Large intestine (tissue), 3 donors: Measurements from ENCODE around the gene ARHGAP45. TPM values are rescaled to one million over a fixed set of nuclear protein-coding genes. Genes with fewer than 3 reads are reported as not detected.
A peak's percentile ranks its signal among the peaks of the same experiment; 100 is the strongest.

Source experiments
- DNase-seq, 2 donors: peaks; one replicate each; pipeline versions ENCODE4 v3.0.0 to v3.0.0-alpha.2; 2013
- H3K27ac ChIP-seq: one replicate; pipeline ENCODE4 v1.5.1; 2013; ENCODE audit warnings: low read length
- H3K27me3 ChIP-seq: 2 replicates; pipeline ENCODE4 v1.6.1; 2013; ENCODE audit warnings: low read length; ENCODE audit not compliant: control insufficient read depth, insufficient read depth
- H3K36me3 ChIP-seq: 2 replicates; pipeline ENCODE4 v1.6.1; 2013; ENCODE audit warnings: low read length; ENCODE audit not compliant: control insufficient read depth, insufficient read depth
- H3K4me1 ChIP-seq: one replicate; pipeline ENCODE4 v1.6.1; 2013; ENCODE audit warnings: low read length; ENCODE audit not compliant: control insufficient read depth, insufficient read depth
- H3K4me3 ChIP-seq: one replicate; pipeline ENCODE4 v1.5.1; 2013; ENCODE audit warnings: low read length
- H3K9me3 ChIP-seq: one replicate; pipeline ENCODE4 v1.6.1; 2013; ENCODE audit warnings: mild to moderate bottlenecking, low read depth, low read length, moderate library complexity; ENCODE audit not compliant: control insufficient read depth
- WGBS: methylation state at CpG from one replicate; pipeline ENCODE4 v1.1.5; 2013; ENCODE audit warnings: low lambda C conversion rate; ENCODE audit not compliant: insufficient coverage; 5-methylcytosine and 5-hydroxymethylcytosine counted together
- polyA plus RNA-seq: library from polyadenylated mRNA; unstranded; fragments of 120-200 nt; gene quantifications from one replicate; pipeline ENCODE4 v1.2.1, GENCODE V29; 2013

Gene ARHGAP45
- polyA plus RNA-seq, 1 donor: 14.0 TPM

DNA sequence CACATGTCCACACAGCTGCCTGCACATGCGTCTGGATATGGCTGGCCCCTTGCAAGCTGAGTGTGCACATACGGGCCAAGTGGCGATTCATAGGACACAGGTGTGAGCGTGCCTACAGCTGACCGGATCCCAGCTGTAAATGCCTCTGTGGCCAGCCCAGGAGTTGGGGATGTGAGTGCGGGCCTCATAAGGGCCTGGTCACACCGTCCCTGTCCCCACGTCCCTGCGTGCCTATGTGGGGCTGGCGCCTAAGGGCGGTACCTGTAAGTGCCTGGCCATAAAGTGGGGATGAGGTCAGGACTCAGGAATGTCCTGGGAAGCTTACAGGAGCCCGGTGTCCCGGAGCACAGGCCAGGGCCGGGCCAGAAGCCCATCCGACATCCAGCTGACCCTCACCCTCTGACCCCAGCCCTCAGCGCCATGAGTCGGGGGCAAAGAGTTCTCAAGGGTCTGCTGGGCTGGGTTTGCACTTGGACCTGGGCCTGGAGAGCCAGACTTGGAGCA, 1.3 kb upstream of the ARHGAP45 start:
- no CpG with 5 or more reads among the region's 17 CpGs for WGBS
- Histone ChIP-seq H3K4me3 (no peak overlapping the region), H3K27me3 (peaks cover 73% of the 10 kb centered on the region), H3K4me1 (peaks cover 13% of the 10 kb centered on the region), H3K27ac (no peak overlapping the region), H3K9me3 (peaks cover 41% of the 10 kb centered on the region), H3K36me3 (no peaks in the 10 kb centered on the region)
- peak; percentile 51 to 52 for DNase-seq

DNA sequence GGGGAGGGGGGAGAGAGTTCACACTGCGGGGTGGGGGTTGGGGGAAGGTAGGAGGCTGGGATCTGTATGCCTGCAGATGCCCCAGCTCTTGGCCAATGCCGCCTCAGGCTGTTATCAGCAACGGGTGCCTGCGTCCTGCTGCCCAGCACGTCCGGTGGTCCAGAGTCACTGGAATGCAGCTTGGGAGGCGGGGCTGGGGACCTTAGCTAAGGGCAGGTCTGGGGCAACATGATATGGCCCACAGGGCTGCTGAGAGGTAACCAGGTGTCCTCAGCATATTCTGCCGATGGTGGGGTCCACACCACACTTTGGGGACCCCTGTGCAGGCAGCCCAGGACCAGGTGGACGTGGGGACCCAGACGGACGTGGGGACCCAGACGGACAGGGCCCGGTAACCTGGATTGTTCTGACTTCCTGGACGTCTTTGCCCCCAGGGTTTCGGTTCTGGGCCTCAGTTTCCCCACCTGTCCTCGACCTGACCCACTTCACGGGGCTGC, 668 bp upstream of the ARHGAP45 start:
- Histone ChIP-seq H3K4me1 (peaks cover 13% of the 10 kb centered on the region), H3K9me3 (peaks cover 41% of the 10 kb centered on the region), H3K27me3 (peaks cover 78% of the 10 kb centered on the region), H3K36me3 (no peaks in the 10 kb centered on the region), H3K27ac (no peak overlapping the region), H3K4me3 (no peak overlapping the region)
- whole genome bisulfite sequencing: no CpG with 5 or more reads among the region's 17 CpGs
- no peak for DNase-seq

DNA sequence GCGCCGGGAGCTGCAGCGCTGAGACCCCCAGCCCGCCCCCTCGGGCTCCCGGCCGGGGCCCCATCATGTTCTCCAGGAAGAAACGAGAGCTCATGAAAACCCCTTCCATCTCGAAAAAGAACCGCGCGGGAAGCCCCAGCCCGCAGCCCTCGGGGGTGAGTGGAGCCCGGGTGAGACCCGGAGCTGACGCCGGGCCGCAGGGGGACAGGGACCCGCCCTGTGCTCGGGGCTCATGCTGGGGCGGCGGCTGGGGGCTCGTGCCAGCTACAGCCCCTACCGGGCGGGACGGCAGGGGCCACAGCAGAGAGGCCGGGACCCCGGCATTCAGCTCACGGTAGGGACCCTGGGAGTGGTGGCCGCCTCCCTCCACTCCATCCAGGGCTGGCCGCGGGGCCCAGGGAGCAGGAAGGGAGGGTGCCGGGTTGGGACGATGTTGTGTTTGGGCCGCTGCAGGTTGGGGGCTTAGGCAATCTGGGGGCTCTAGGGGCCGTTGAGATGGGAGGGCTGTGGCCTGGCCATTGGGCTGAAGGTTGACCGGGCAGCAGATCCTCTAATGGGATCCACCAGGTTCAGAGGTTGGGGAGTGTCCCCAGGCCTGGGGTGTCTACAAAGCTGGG, 482 bp downstream of the ARHGAP45 start:
- DNase-seq: no peak
- Histone ChIP-seq H3K27ac (no peak overlapping the region), H3K4me3 (peak overlapping the region; percentile 28), H3K9me3 (peaks cover 38% of the 10 kb centered on the region), H3K4me1 (peaks cover 13% of the 10 kb centered on the region), H3K36me3 (no peaks in the 10 kb centered on the region), H3K27me3 (peaks cover 88% of the 10 kb centered on the region)
- WGBS: no CpG with 5 or more reads among the region's 38 CpGs

DNA sequence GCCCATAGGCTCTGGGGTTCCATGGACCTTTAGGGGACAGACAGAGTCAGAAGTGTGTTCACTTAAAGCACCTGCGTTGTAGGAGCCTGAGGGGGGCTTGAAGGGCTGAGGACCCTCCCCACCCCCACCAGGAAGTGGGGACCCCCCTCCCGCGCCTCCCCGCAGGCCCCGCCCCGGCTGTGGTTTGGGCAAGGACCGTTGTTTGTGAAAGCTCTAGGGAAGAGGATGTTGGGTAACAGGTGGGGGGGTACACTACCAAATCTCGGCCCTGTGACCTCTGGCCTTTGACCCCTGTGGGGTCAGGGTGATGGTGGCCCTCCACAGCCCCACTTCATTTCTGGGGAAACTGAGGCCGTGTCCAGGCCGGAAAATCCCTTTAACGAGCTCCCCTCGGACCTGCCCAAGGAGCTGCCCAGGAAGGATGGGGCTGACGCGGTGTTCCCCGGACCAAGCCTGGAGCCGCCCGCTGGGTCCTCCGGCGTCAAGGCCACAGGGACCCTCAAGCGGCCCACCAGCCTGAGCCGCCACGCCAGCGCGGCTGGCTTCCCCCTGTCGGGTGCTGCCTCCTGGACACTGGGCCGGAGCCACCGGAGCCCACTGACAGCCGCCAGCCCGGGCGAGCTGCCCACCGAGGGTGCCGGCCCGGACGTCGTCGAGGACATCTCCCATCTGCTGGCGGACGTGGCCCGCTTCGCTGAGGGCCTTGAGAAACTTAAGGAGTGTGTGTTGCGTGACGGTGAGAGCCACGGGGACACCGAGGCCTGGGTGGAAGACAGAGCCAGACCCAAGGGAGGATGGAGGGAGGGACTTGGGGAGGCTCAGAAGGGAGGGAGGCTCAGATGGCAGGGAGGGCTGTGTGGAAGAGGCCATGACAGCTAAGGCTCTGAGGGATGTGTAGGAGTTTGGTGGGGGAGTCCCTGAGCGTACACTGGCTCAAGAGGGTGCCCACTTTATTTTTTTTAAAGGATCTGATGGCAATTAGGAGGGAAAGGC, 1.3 kb downstream of the ARHGAP45 start:
- Histone ChIP-seq H3K27ac (no peak overlapping the region), H3K9me3 (peaks cover 37% of the 10 kb centered on the region), H3K4me1 (peaks cover 13% of the 10 kb centered on the region), H3K36me3 (no peaks in the 10 kb centered on the region), H3K4me3 (peak overlapping the region; percentile 28), H3K27me3 (peaks cover 96% of the 10 kb centered on the region)
- DNase-seq: no peak
- no CpG with 5 or more reads among the region's 45 CpGs for WGBS

DNA sequence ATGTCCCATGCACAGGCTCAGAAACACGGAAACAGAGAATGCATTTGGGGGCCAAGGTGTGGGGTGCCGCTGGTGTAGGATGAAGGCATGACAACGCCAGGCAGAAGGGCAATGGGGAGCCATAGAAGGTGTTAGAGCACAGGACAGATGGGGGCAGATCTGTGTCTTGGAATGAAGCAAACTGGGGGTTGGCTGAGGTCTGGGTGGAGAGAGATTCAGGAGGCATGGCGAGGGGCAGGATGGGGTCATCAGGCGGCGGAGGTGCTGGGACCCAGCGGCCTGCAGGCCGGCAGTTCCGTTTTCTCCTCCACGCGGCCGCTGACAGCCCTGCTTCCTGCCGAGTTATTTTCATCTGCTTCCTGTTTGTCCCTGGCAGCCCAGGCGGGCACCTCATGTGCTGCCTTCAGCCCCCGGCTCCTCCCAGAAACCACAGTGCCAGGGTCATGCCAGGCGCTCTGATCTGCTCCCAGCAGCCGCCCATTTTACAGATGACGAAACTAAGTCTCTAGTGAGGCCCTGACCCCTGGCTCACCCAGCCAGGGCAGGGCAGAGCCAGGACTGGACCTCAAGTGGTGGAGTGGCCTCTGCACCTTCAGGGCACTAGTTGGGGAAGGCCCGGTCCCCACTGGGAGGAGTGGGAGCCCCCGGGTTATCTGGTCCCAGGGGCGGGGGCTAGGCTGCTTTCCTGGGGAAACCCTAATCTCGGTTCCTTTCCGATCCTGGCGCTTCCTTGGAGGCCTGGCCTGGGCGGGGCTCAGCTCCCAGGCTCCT, 2.2 kb downstream of the ARHGAP45 start:
- no peak for DNase-seq
- Histone ChIP-seq H3K4me1 (peaks cover 10% of the 10 kb centered on the region), H3K27ac (no peak overlapping the region), H3K36me3 (no peaks in the 10 kb centered on the region), H3K9me3 (peaks cover 28% of the 10 kb centered on the region), H3K27me3 (peaks cover 91% of the 10 kb centered on the region), H3K4me3 (no peak overlapping the region)
- WGBS: no CpG with 5 or more reads among the region's 25 CpGs

DNA sequence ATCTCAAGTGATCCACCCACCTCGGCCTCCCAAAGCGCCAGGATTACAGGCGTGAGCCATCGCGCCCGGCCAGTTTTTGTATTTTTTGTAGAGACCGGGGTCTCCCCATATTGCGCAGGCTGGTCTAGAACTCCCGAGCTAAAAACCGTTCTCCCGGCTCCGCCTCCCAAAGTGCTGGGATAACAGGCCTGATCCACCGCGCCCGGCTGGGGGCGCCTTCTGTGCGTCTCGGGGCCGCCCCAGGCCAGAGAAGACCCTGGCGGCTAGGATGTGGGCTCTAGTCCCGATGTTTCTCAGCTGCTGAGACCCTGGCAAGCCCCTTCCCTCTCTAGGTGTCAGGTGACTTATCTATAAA, 3.6 kb downstream of the ARHGAP45 start:
- Histone ChIP-seq H3K4me3 (no peak overlapping the region), H3K9me3 (peaks cover 19% of the 10 kb centered on the region), H3K4me1 (no peaks in the 10 kb centered on the region), H3K27me3 (peaks cover 78% of the 10 kb centered on the region), H3K36me3 (no peaks in the 10 kb centered on the region), H3K27ac (no peak overlapping the region)
- DNase-seq: no peak
- WGBS: no CpG with 5 or more reads among the region's 21 CpGs

DNA sequence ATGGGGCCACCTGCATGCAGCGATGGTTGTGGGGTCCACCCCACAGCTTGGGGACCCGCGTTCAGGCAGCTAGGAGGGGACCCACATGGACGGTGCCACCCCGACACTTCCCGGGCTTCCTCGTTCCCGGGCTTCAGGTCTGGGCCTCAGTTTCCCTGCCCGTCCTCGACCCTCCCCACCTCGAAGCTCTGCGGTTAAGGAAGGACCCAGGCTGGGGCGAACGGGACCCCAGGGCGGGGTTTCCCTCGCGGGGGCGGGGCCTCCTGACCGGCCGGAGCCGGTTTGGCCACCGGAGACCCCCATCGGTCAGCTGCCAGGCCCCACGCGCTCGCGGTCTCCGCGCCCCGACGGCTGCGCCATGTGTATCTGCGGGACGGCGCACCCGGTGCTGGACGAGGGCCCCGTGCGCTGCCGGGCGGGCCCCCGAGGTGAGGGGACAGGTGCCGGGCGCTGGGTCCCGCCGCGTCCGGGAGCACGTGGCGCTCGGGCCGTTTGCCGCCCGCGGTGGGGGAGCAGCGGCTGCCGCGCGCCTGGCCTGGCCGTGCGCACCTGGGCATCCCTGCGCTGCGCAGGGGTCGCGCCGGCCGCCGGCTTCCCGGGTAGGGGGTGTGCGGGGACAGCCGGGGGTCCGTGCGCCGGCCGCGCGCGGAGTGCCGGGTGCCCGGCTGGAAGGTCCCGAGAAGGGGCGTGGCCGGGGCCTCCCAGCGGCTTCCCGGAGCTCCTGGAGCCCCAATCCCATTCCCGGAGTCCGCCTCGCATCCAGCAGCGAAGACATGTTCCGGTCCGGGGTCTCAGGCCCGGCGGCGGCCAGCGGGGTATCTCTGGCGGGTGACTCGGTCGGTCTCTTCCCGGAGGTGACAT, 4.2 kb downstream of the ARHGAP45 start:
- Histone ChIP-seq H3K9me3 (peaks cover 19% of the 10 kb centered on the region), H3K4me3 (no peak overlapping the region), H3K4me1 (no peaks in the 10 kb centered on the region), H3K36me3 (no peaks in the 10 kb centered on the region), H3K27me3 (peaks cover 72% of the 10 kb centered on the region), H3K27ac (no peak overlapping the region)
- no peak for DNase-seq
- WGBS: no CpG with 5 or more reads among the region's 99 CpGs

DNA sequence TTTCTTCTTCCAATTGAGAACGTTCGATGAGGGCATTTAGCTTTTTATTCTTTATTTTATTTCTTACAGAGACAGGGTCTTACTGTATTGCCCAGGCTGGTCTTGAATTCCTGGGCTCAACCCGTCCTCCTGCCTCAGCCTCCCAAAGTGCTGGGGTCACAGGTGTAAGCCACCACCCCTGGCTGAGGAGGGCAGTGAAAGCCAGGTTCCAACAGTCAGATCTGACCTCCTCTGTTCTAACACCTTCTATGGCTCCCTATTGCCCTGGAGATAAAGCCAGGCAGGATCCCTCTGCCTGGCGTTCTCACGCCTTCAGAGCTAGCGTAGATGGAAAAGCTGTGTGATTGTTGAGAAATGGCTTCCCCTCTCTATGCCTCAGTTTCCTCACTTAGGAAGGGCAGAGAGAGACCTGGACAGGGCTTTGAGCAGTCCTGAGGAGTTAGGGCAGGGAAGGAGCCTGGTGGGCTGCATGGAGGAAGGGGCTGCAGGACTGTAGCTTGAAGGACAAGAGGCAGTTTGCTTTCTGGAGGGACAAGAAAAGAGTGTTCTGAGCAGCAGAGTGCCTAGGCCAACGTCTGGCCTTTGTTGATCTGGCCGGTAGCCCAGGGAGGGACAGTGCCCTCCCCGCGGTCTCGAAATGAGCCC, 5.5 kb downstream of the ARHGAP45 start:
- DNase-seq: no peak
- Histone ChIP-seq H3K27ac (no peak overlapping the region), H3K9me3 (peaks cover 13% of the 10 kb centered on the region), H3K4me3 (no peak overlapping the region), H3K4me1 (no peaks in the 10 kb centered on the region), H3K27me3 (peaks cover 60% of the 10 kb centered on the region), H3K36me3 (no peaks in the 10 kb centered on the region)
- WGBS: 75% methylated on average over 2 of the region's 11 CpGs
